GM18502 (cell line): ENCODE measurements around the gene LNX2.

Source experiments
- ATAC-seq: cut with Tn5 transposase; IDR thresholded peaks from one replicate; pipeline ENCODE4 v1.9.1; 2021; ENCODE audit warnings: mild to moderate bottlenecking; ENCODE audit not compliant: unreplicated experiment, poor library complexity

Gene LNX2

GRCh38 chr13:27570906-27571305 is 49.4 kb downstream of the LNX2 start:
- ATAC-seq: no peak

- ATAC-seq: no peak
Observed at GRCh38 chr13:27569405-27569804, 50.9 kb downstream of the LNX2 start.

DNA sequence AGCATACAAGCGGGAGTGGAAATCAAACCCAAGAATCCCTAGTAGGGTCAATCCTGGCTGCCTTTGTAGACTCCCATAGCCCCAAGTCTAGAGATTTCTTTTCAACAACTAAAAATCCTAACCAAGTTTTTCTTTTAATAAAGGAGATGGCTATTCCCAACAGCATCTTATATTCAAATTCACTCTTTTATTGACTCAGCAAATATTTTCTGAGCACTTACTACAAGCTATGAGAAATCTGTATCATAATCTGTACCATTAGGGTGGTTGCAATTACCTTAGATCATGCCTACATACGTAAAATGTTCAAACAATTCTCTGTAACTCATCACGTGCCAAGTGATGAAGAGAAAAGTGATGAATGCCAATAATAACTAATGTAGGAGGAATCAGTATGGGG is 54.5 kb downstream of the LNX2 start:
- no peak for ATAC-seq

GRCh38 chr13:27562457-27562856 is 57.9 kb downstream of the LNX2 start:
- ATAC-seq: no peak

GRCh38 chr13:27559719-27560118 is 60.6 kb downstream of the LNX2 start:
- ATAC-seq: no peak

DNA sequence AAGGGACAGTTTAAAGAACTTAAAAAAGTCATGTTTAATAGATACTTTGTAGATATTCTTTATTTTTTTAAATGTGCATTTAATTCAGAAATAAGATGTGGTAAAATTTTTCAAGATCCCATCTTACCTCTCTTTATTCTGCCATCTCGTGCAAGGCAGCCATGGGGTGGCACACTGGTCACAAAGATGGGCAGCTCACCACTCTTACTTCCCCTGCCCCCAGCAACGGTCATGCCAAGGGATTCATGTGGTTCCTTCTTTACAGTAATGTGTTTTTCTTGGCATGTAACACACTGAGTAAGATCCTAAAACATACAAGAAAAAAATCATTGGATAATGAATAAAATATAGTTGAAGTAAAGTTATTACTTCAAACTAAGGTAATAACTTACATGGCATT is 64.2 kb downstream of the LNX2 start:
- ATAC-seq: no peak

- ATAC-seq: no peak
Observed at GRCh38 chr13:27551562-27551961, 68.8 kb downstream of the LNX2 start.

GRCh38 chr13:27549406-27549981 is 70.8 kb downstream of the LNX2 start:
- no peak for ATAC-seq

- no peak for ATAC-seq
Observed at GRCh38 chr13:27542220-27542619, 78.1 kb downstream of the LNX2 start.

DNA sequence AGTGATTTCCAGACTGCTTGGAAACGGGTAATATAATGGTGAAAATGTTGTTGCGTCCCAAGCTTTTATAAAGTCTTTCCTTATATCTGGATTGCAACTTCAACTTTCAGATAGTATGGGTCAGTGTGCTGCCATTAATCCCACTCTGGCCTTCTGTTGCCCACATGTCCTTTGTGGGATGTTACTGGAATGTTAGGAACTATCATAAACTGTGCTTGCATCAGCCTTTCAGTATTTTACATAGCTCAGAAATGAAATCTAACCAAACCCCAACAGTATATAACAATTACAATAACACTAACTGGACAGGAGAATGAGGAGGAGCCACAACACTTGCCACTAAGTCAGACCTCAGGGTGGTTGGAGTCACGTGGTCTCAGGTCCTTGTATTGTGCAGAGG is 78.9 kb downstream of the LNX2 start:
- ATAC-seq: no peak

DNA sequence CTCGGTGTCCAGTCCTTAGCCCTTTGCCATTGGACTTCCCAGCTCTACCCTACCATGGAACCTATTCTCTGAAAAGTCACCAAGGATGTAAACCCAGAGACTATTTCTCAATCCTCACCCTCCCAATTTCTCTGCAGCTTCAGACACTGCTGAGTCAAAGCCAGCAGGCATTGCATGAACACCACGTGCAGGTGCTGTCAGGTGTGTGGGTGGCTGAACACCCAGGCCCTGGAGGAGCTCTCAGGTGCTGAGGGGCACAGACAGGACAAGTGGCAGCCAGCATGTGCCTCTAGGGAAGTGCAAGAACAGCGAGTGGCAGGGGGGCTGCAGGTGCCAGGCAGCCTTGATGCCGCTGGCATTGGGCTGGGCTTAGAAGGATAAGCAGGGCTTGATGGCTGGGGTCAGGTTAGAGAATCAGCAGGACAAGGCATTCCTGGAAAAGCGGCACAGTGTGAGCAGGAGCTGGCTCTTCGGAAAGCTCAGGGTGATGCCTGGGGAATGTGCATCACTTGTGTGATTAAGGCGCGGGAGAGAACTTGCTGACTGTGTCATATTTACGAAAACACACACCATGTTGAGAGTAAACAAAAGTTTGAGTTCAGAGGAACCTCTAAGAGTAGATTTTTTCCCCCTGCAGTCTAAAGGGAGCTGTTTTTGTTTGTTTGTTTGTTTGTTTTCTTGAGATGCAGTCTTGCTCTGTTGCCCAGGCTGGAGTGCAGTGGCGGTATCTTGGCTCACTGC is 83.8 kb downstream of the LNX2 start:
- ATAC-seq: no peak

DNA sequence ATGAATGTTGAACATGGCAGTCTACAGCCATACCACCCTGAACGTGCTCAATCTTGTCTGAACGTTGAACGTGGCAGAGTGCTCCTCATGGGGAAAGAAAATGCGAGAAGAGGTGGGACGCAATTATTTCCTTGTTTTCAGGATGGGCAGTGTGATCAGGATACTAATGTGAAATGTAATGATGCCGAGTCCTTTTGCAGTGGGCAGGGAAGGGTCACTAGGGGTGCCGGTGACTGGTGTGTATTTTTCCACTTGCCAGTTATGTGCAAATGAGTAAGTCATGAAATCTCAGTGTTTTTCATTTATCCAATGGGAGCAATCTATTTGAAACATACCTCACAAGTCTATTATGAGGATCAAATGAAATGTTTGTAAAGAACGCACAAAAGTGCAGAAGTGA is 84.8 kb downstream of the LNX2 start:
- no peak for ATAC-seq

DNA sequence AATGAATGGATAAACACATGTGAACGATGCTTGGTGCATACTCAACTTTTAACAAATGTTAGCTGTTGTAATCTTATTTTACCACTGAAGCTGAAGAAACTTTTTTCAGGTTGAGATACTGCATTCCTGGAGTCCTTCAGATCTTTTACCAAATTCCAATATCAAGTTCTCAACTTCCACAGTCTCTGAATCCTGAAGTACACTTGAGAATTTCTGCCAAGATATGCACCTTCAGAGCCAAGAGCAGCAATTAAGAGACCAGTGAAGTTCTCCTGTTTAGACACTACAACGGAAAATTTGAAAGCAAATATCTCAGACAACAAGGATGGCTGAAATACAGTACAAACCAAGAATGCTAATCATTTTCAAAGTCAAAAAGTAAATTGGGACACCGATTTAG is 85.3 kb downstream of the LNX2 start:
- no peak for ATAC-seq

- ATAC-seq: no peak
Observed at GRCh38 chr13:27534108-27534980, 86.0 kb downstream of the LNX2 start.

DNA sequence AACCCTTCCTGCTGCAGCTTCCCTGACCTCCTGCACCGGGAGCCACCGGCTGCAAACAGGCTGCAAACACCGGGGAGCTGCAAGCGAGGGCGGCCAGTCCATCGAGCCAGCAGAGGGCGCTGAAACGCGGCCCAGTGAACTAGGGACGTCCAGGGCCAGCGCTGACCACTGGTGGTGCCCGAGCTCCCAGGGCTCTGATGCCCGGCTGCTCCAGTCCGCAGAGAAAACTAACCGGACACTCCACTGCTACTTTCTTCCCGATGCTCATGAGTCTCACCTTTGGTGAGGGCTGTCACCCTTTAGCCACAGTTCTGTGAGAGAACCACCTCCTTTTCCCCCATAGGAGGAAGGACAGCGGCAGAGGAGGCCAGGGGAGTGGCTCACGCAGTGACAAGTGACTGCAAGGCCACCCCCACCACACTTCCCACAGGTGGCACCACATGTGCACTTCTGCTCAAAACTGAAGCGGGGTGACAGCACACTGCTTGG is 87.1 kb downstream of the LNX2 start:
- no peak for ATAC-seq

GRCh38 chr13:27528908-27529307 is 91.4 kb downstream of the LNX2 start:
- no peak for ATAC-seq

DNA sequence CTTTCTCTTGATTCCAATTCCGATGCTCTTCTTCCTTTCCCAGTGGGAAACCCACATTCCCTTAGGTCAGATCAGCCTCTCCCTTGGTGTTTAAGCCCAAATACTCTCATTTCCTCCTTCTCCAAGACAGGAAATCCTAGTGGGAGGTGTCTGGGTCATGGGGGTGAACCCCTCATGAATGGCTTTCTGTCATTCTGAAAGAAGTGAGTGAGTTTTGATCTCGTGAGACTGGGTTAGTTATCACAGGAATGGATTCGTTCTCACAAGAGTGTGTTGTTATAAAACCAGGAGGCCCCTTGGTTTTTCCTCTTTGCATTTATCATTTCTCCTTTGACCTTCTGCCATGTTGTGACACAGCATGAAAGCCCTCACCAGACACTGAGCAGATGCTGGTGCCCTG is 93.8 kb downstream of the LNX2 start:
- no peak for ATAC-seq

GRCh38 chr13:27524981-27525975 is 95.1 kb downstream of the LNX2 start:
- ATAC-seq: no peak

GRCh38 chr13:27523346-27524073 is 96.8 kb downstream of the LNX2 start:
- no peak for ATAC-seq
